Parathyroid adenoma (tissue), 2 donors: ENCODE data around the gene ADCY3.

Experiments
- H2AFZ ChIP-seq: fragments of 300-600 bp; sonication (generic); one replicate; pipeline ENCODE4 v1.7.0; 2017; ENCODE audit warnings: antibody characterized with exemption, mild to moderate bottlenecking
- H3K27ac ChIP-seq: fragments of 300-600 bp; sonication (generic); one replicate; pipeline ENCODE4 v1.7.0; 2017
- H3K27me3 ChIP-seq: fragments of 300-600 bp; sonication (generic); one replicate; pipeline ENCODE4 v1.7.0; 2017; ENCODE audit warnings: low read length; ENCODE audit not compliant: control insufficient read depth, insufficient read depth
- H3K36me3 ChIP-seq: fragments of 300-600 bp; sonication (generic); one replicate; pipeline ENCODE4 v1.7.0; 2017; ENCODE audit warnings: low read length; ENCODE audit not compliant: control insufficient read depth, insufficient read depth
- H3K4me1 ChIP-seq: fragments of 300-600 bp; sonication (generic); one replicate; pipeline ENCODE4 v1.7.0; 2017; ENCODE audit warnings: control low read depth
- H3K4me2 ChIP-seq: fragments of 300-600 bp; sonication (generic); one replicate; pipeline ENCODE4 v1.7.0; 2017; ENCODE audit warnings: low read length
- H3K4me3 ChIP-seq: fragments of 300-600 bp; sonication (generic); one replicate; pipeline ENCODE4 v1.7.0; 2017; ENCODE audit warnings: low read depth, low read length
- H3K79me2 ChIP-seq: fragments of 300-600 bp; sonication (generic); one replicate; pipeline ENCODE4 v1.7.0; 2017; ENCODE audit warnings: control low read depth
- H3K9ac ChIP-seq: fragments of 300-600 bp; sonication (generic); one replicate; pipeline ENCODE4 v1.7.0; 2017; ENCODE audit warnings: mild to moderate bottlenecking
- H3K9me3 ChIP-seq: fragments of 300-600 bp; sonication (generic); one replicate; pipeline ENCODE4 v1.7.0; 2017; ENCODE audit warnings: low read length; ENCODE audit not compliant: control insufficient read depth
- CTCF ChIP-seq: fragments of 300-600 bp; sonication (generic); IDR thresholded peaks from one replicate; pipeline ENCODE4 v1.7.0; 2017; ENCODE audit warnings: antibody characterized with exemption, mild to moderate bottlenecking
- donor health status: primary hyperparathyroidism.

ADCY3 gene

GRCh38 chr2:24881623-24882022, 38.4 kb downstream of the ADCY3 start:
- no peak overlapping the region for H3K4me2 ChIP-seq
- H3K9me3 ChIP-seq: no peaks in the 10 kb centered on the region
- no peak for TF ChIP-seq CTCF
- H3K27ac ChIP-seq: no peak overlapping the region
- no peaks in the 10 kb centered on the region for H3K79me2 ChIP-seq
- no peak overlapping the region for H3K9ac ChIP-seq
- no peaks in the 10 kb centered on the region for H3K36me3 ChIP-seq
- no peaks in the 10 kb centered on the region for H3K27me3 ChIP-seq
- H3K4me1 ChIP-seq: no peaks in the 10 kb centered on the region
- H3K4me3 ChIP-seq: no peak overlapping the region
- H2AFZ ChIP-seq: no peak overlapping the region

- Histone ChIP-seq H3K79me2 (no peaks in the 10 kb centered on the region), H3K4me1 (no peaks in the 10 kb centered on the region), H2AFZ (no peak overlapping the region), H3K4me2 (no peak overlapping the region), H3K9ac (no peak overlapping the region), H3K9me3 (no peaks in the 10 kb centered on the region), H3K4me3 (no peak overlapping the region), H3K27ac (no peak overlapping the region), H3K36me3 (no peaks in the 10 kb centered on the region), H3K27me3 (no peaks in the 10 kb centered on the region)
- no peak for TF ChIP-seq CTCF
Measured at GRCh38 chr2:24881158-24881557, 38.9 kb downstream of the ADCY3 start.

- H3K9me3 ChIP-seq: no peaks in the 10 kb centered on the region
- H3K4me2 ChIP-seq: no peak overlapping the region
- H3K4me1 ChIP-seq: no peaks in the 10 kb centered on the region
- H3K36me3 ChIP-seq: no peaks in the 10 kb centered on the region
- H3K4me3 ChIP-seq: no peak overlapping the region
- no peak overlapping the region for H3K27ac ChIP-seq
- H3K9ac ChIP-seq: no peak overlapping the region
- no peak overlapping the region for H2AFZ ChIP-seq
- no peak for TF ChIP-seq CTCF
- H3K27me3 ChIP-seq: no peaks in the 10 kb centered on the region
- no peaks in the 10 kb centered on the region for H3K79me2 ChIP-seq
Measured at GRCh38 chr2:24878341-24878740, 41.7 kb downstream of the ADCY3 start.

- no peak for TF ChIP-seq CTCF
- Histone ChIP-seq H3K4me2 (no peak overlapping the region), H3K36me3 (no peaks in the 10 kb centered on the region), H3K4me1 (no peaks in the 10 kb centered on the region), H3K4me3 (no peak overlapping the region), H3K9me3 (no peaks in the 10 kb centered on the region), H2AFZ (no peak overlapping the region), H3K27me3 (no peaks in the 10 kb centered on the region), H3K9ac (no peak overlapping the region), H3K27ac (no peak overlapping the region), H3K79me2 (no peaks in the 10 kb centered on the region)
Measured at GRCh38 chr2:24877646-24878045, 42.4 kb downstream of the ADCY3 start.

GRCh38 chr2:24877067-24877466, 43.0 kb downstream of the ADCY3 start:
- H3K79me2 ChIP-seq: no peaks in the 10 kb centered on the region
- H2AFZ ChIP-seq: no peak overlapping the region
- H3K27me3 ChIP-seq: no peaks in the 10 kb centered on the region
- H3K4me1 ChIP-seq: peaks cover 4% of the 10 kb centered on the region
- no peak overlapping the region for H3K4me3 ChIP-seq
- H3K9ac ChIP-seq: no peak overlapping the region
- H3K9me3 ChIP-seq: no peaks in the 10 kb centered on the region
- no peak overlapping the region for H3K4me2 ChIP-seq
- no peak for TF ChIP-seq CTCF
- no peak overlapping the region for H3K27ac ChIP-seq
- H3K36me3 ChIP-seq: no peaks in the 10 kb centered on the region
